ENCODE results near the gene TBPL1. TPM values are rescaled to one million over a fixed set of nuclear protein-coding genes. Genes with fewer than 3 reads are reported as not detected.

Gene TBPL1
- 19.6 to 33.1 TPM (median 29.4 TPM) in 5 replicates for total RNA-seq (2022; extraction: Qiagen RNA extraction; ENCODE audit: low read depth)

DNA sequence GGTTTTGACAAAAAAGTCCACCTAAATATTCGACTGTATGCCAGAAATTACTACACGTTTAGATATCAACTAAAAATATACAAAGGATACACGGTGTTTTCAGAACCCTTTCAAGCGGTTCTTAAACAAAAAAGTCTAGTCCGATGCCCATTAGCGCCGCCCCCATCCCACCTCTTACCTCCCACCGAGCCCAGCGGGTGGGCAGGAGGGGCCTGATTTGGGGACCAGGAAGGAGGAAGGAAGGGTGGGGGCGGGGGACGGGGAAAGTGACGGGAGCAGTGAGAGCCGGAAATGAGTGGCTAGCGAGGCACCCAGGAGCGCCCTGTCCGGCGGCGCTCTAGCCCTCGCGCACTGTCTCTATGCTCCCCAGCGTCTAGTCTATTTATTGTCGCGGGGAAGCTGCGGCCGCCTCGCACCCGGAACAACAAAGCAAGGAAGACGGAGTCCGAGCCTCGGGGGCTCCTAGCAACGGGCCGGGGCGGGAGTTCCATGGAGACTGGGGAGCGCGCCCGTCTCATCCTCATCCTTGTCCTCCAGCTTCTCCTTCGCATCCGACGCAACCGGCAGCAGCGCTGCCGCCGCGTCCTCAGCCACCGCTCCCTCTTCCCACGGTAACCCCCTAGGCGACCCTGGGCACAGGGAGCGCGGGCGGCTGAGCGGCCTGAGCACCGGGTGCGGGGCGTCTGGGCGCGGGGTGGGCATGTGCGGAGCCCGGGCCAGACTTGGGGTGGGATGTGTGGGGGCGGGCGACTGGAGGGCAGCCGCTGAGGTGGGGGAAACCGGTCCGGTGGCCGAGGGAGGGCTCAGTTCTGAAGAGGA lies at the start of gene TBPL1:
TSS of gene TBPL1 (plus strand) at position 410 of the 819 bp plus-strand sequence. CDS start 26,902 bp downstream, outside the sequence.

Other genes starting within 250 kb of the TBPL1 start
- gene TCF21, start 64.1 kb upstream of the TBPL1 start, total RNA-seq (2022; extraction: Qiagen RNA extraction; ENCODE audit: low read depth): 0.02 to 0.12 TPM (median 0.05 TPM) in 5 replicates
- gene SLC2A12, start 99.4 kb downstream of the TBPL1 start, total RNA-seq (2022; extraction: Qiagen RNA extraction; ENCODE audit: low read depth): 0.38 to 0.70 TPM (median 0.42 TPM) in 5 replicates